Calu3 (cell line): Measurements from ENCODE around the gene TGFBR3. TPM values are rescaled to one million over a fixed set of nuclear protein-coding genes. Genes with fewer than 3 reads are reported as not detected.

Source experiments
- BruUV-seq: library from RNA; stranded (reverse); fragments of 400-500 nt; replicated peaks from 2 replicates; lab custom pipeline; 2021; lab: Mats Ljungman, UMichigan
- CTCF ChIA-PET: fragments of 300-600 bp; sonication (Branson Sonifier 250); formaldehyde crosslinking; loops from one replicate; lab custom pipeline; 2022; ENCODE audit warnings: antibody characterized with exemption; lab: Charles Lee
- DNase-seq: peaks from one replicate; pipeline ENCODE4 v3.0.0; 2022
- H3K27ac Mint-ChIP-seq: one replicate; pipeline ENCODE4 v1.8.0; 2022; ENCODE audit warnings: mixed read lengths; ENCODE audit not compliant: unreplicated experiment
- H3K27me3 Mint-ChIP-seq: one replicate; pipeline ENCODE4 v1.8.0; 2022; ENCODE audit warnings: mixed read lengths; ENCODE audit not compliant: unreplicated experiment
- H3K36me3 Mint-ChIP-seq: one replicate; pipeline ENCODE4 v1.8.0; 2022; ENCODE audit warnings: mild to moderate bottlenecking, moderate library complexity, mixed read lengths; ENCODE audit not compliant: insufficient read depth, unreplicated experiment
- H3K4me1 Mint-ChIP-seq: one replicate; pipeline ENCODE4 v1.8.0; 2022; ENCODE audit warnings: mild to moderate bottlenecking, low read depth, mixed read lengths; ENCODE audit not compliant: unreplicated experiment
- H3K4me3 Mint-ChIP-seq: one replicate; pipeline ENCODE4 v1.8.0; 2022; ENCODE audit warnings: mild to moderate bottlenecking, low read depth, moderate library complexity, mixed read lengths; ENCODE audit not compliant: unreplicated experiment
- H3K9me3 Mint-ChIP-seq: one replicate; pipeline ENCODE4 v1.8.0; 2022; ENCODE audit warnings: low read depth, mixed read lengths; ENCODE audit not compliant: unreplicated experiment
- intact Hi-C: fragments of 100-400 bp; cut with micrococcal nuclease; formaldehyde crosslinking; loops from one replicate; pipeline ENCODE4 v1.10.0; 2022; ENCODE audit not compliant: unreplicated experiment
- total RNA-seq: library from RNA; stranded (reverse); gene quantifications from 2 replicates; pipeline ENCODE4 v1.2.3, GENCODE V29; 2022
- TF ChIP-seq, protein P1 (sequence below): fragments of 200-600 bp; IDR thresholded peaks from one replicate; pipeline ENCODE4 v1.8.0; 2022; ENCODE audit warnings: antibody characterized with exemption; ENCODE audit not compliant: unreplicated experiment

Gene TGFBR3
- total RNA-seq, 1 experiment from 2014 or later, result 10.8 TPM

GRCh38 chr1:91711504-91712247 is 174.3 kb downstream of the TGFBR3 start:
- CTCF ChIA-PET, result no interaction called here
- BruUV-seq, result no TSS peak

GRCh38 chr1:91710261-91710660 is 175.7 kb downstream of the TGFBR3 start:
- no peak overlapping the region for H3K4me3 Mint-ChIP-seq
- TF ChIP-seq, protein P1, sequence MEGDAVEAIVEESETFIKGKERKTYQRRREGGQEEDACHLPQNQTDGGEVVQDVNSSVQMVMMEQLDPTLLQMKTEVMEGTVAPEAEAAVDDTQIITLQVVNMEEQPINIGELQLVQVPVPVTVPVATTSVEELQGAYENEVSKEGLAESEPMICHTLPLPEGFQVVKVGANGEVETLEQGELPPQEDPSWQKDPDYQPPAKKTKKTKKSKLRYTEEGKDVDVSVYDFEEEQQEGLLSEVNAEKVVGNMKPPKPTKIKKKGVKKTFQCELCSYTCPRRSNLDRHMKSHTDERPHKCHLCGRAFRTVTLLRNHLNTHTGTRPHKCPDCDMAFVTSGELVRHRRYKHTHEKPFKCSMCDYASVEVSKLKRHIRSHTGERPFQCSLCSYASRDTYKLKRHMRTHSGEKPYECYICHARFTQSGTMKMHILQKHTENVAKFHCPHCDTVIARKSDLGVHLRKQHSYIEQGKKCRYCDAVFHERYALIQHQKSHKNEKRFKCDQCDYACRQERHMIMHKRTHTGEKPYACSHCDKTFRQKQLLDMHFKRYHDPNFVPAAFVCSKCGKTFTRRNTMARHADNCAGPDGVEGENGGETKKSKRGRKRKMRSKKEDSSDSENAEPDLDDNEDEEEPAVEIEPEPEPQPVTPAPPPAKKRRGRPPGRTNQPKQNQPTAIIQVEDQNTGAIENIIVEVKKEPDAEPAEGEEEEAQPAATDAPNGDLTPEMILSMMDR, result no peak
- H3K27ac Mint-ChIP-seq, result no peak overlapping the region
- intact Hi-C loops, result no loop called here
- no peaks in the 10 kb centered on the region for H3K4me1 Mint-ChIP-seq
- DNase-seq, result no peak
- no peaks in the 10 kb centered on the region for H3K27me3 Mint-ChIP-seq
- CTCF ChIA-PET, result interaction anchor here (0.9 kb wide), 1 partner anchor 210 kb away, joined by 3 read pairs; the partner anchor contains the start of gene CDC7
- no peaks in the 10 kb centered on the region for H3K36me3 Mint-ChIP-seq
- BruUV-seq, result no TSS peak
- no peaks in the 10 kb centered on the region for H3K9me3 Mint-ChIP-seq

More at GRCh38 chr1:91711504-91712247, 174.3 kb downstream of the TGFBR3 start:
- no peaks in the 10 kb centered on the region for H3K36me3 Mint-ChIP-seq
- no peaks in the 10 kb centered on the region for H3K27me3 Mint-ChIP-seq
- H3K4me3 Mint-ChIP-seq, result no peak overlapping the region
- H3K4me1 Mint-ChIP-seq, result no peaks in the 10 kb centered on the region
- intact Hi-C loops, result no loop called here
- no peak for DNase-seq
- TF ChIP-seq, protein P1, result no peak
- no peaks in the 10 kb centered on the region for H3K9me3 Mint-ChIP-seq
- no peak overlapping the region for H3K27ac Mint-ChIP-seq

DNA sequence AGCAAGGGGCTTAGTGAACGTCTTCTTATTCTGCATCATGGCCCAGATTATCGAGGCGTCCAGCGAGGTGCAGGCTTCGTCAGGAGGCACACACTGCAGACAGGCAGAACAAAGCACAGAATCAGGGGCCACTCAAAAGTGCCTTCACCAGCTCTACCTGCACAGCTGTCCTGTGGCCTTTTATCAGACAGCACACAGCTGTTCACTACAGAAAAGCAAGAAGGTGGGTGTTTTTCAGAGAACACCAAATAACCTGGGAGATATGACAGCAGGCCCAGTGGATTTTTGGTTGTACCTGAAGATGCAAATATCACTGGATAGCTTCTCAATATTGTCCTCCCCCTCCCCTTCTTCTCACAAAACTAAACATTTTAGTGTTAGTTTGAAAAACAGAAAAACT is 177.3 kb downstream of the TGFBR3 start:
- CTCF ChIA-PET, result no interaction called here
- no TSS peak for BruUV-seq
- Mint-ChIP-seq H3K9me3 (no peaks in the 10 kb centered on the region), H3K27ac (no peak overlapping the region), H3K4me1 (no peaks in the 10 kb centered on the region), H3K27me3 (no peaks in the 10 kb centered on the region), H3K4me3 (no peak overlapping the region), H3K36me3 (no peaks in the 10 kb centered on the region)
- DNase-seq, result no peak
- intact Hi-C loops, result no loop called here
- TF ChIP-seq, protein P1, result no peak

- Mint-ChIP-seq H3K36me3 (no peaks in the 10 kb centered on the region), H3K9me3 (no peaks in the 10 kb centered on the region), H3K4me1 (no peaks in the 10 kb centered on the region), H3K27ac (no peak overlapping the region), H3K4me3 (no peak overlapping the region), H3K27me3 (no peaks in the 10 kb centered on the region)
- BruUV-seq, result no TSS peak
- no peak for DNase-seq
- intact Hi-C loops, result no loop called here
- CTCF ChIA-PET, result no interaction called here
- TF ChIP-seq, protein P1, result no peak
These were observed 178.1 kb downstream of the TGFBR3 start for GRCh38 chr1:91707890-91708218.
